Activated CD4-positive, alpha-beta T cell treated with anti-CD3 and anti-CD28 coated beads, Interleukin-2, amount 50 U/mL, for 16 hours (primary cell): ENCODE measurements around the gene OTOG.

ENCODE experiments used
- DNase-seq: peaks from one replicate; pipeline ENCODE4 v3.0.0-alpha.2; 2020

Gene OTOG

DNA sequence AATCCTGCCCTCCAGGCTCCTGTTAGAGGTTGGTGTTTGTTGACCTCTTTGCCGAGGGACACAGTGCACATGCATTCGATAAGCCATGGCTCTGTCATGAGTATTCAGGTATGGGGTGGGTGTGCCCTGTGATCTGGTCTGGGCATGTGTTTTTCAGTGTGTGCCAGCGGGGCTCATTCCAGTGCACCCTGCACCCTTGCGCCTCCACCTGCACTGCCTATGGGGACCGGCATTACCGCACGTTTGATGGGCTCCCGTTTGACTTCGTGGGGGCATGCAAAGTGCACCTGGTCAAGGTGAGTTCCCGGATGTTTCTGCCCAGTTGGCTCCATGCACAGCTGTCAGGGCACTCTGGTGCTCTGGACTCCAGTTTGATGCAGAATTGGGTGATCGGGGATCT is 44.2 kb downstream of the OTOG start:
- no peak for DNase-seq

DNA sequence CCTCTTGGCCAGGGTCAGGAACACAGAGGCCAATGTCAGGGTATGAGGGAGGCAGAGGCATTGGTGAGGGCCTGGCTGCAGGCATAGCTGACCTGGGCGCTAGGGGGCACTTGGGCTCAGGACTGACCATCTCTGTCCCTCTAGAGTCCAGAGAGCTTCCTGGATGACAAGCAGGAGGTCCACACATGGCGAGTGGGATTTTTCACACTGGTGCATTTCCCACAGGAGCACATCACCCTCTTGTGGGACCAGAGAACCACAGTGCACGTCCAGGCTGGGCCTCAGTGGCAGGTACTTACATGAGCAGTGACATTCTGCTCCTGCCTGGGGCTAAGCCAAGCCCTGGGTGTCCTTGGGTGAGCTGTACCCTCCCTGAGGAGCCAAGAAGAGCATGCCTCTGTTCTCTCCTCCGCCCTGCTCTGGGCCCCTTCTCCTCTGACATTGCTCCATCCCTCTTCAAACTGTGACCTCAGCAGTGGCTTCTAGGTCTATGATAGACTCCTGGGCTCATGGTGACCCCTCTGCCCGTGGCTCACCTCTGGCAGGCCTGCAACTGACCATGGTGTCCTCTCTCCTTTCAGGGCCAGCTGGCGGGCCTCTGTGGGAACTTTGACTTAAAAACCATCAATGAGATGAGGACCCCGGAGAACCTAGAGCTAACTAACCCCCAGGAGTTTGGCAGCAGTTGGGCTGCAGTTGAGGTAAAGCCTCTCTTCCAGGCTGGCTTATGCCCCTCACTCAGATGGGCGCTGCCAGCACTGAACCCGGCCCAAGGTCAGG is 46.6 kb downstream of the OTOG start:
- DNase-seq, result no peak

DNA sequence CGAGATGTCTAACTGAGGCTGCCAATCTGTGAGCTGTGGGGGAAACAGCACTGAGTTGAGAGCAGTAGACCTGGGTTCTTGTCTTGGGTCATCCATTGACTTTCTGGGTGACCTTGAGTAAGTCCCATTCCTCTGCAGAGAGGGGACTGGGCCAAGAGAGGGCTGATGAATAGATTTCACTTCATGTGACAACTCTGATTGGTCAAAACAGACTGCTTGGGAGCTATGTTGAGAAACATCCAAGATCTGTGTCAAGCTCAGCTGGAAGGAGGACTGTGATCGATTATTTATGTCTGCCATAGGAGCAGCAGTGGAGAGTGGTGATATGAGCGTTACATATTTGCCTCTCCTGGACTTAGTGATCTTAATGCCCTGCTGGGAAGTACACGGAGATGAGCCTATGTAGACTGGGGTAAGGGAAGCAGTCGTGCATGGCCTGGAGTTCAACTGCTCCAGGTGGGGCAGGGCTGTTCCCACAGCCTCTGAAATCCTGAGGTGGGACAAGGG is 47.7 kb downstream of the OTOG start:
- DNase-seq, result no peak

DNA sequence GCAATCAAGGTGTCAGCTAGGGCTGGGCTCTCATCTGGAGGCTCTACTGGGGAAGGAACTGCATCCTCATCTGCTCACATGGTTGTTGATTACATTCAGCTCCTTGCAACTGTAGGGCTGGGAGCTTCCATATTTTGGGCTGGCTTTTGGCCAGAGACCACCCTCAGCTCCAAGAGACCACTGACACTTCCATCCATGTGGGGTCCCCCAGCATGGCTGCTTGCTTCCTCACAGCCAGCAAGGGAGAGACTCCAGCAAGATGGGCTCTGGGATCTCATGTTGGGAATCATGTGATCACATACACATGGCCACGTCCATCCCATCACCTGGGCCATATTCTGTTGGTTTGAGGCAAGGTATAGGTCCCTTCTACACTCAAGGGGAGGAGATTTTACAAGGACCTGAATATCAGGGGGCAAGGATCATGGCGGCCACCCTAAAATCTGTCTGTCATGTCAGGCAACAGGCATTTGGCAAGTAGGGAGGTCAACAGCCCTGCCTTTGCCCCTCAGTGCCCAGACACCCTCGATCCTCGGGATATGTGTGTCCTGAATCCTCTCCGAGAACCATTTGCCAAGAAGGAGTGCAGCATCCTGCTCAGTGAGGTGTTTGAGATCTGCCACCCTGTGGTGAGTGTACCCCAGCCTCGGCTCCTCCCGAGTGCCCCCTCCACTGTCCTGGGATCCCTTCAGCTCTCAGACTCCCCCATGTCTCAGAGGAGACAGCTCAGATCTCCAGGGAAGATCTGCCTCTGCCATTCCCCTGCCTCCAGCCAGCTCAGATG is 48.7 kb downstream of the OTOG start:
- DNase-seq, result no peak

DNA sequence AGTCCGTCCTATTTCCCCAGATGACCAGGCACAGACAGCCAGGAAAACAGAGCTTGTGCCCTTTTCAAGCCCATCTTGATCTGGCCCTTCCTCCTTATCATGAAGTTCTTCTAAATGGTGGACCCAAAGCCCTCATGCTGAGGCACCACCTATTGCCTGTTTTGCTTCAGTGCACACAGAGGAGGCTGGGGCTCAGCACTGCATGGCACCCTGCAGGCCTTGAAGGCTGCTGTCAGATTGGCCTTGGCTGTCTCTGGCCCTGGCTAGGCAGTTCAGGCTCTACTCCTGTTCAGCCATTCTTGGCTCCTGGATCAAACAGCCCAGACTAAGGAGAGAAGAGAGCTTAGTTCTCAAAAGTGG is 49.2 kb downstream of the OTOG start:
- DNase-seq, result no peak

DNA sequence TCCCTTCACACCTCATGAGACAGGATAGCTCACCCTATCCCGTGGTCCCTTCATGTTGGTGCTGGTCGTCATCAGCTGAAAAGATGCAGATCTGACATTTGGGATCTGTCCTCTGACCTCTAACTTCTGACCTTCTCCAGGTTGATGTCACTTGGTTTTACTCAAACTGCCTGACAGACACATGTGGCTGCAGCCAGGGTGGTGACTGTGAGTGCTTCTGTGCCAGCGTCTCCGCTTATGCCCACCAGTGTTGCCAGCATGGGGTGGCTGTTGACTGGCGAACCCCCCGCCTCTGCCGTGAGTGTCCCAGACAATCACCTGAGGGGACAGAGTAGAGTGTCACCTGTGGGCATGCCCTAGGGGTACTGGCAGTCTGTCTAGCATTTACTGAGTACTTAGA is 49.7 kb downstream of the OTOG start:
- no peak for DNase-seq

DNA sequence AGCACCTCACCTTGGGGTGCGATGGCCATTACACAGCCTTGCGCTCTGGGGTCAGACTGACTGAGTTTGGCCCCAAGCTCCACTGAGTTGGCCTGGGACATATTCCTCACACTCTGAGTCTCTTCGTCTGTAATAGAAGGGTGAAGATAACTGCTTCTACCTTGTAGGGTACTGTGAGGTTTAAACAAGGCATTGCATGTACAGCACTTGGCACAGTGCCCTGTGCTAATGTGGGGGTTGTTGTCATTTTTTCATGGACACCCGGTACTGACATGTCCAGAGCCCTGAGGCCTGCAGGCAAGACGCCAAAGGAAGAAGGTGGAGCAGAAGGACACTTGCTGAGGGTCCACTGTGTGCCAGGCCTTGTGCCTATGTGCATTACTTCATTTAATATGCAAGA is 50.7 kb downstream of the OTOG start:
- no peak for DNase-seq

DNA sequence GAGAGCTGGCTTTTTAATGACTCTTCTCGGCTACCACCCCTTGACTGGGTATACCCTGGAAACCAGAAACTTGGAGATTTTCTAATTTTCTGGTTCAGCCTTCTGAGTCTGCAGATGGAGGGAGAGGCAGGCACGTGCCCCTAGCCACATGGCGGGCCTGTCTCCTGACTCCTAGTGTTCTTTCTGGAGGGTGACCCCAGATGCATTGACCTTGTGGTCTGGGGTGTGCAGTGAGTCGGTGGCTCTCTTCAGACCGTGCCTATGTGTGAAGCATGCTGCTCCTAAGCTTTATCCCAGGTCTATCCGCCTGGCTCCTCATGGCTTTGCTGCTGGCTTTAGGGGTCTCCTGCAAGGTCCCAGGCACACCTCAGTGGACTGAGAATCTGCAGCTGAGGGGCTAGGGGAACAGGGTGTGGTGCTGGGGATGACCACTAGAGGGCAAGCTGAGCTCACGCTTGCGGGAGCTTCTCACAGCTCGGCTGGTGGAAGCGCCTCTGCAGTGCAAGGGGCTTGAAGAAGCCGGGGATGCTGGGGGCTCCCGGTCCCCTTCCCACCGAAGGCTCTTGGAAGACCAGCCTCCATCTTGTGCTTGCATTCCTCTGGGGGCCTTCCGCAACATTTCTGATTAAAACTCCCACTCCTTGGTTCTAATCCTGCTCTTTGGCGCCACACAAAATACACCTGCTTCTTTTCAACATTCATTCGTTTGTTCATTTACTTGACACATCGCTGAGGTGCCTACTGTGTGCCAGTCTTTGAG is 51.8 kb downstream of the OTOG start:
- peak; percentile 68 for DNase-seq

DNA sequence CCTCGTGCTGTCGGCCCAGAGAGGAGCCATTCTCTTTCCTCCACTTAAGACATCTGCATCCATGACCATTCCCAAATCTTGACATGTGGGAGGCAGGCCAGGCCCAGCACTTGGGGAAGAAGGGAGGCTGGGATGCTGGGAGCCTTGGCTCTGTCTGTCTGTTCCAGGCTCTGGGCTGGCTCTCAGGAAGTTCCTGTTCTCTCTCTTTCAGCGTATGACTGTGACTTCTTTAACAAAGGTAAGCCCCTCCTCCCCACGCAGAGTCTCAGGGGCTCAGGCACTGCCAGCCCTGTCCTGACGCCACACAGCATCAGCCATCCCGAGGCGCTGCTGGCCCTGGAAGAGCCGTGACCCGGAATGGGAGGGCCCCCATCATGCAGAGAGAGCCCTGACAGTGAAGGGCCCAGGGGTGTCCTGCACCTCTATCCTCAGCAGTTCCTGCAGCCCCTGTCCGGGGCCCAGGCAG is 52.4 kb downstream of the OTOG start:
- DNase-seq, result no peak

DNA sequence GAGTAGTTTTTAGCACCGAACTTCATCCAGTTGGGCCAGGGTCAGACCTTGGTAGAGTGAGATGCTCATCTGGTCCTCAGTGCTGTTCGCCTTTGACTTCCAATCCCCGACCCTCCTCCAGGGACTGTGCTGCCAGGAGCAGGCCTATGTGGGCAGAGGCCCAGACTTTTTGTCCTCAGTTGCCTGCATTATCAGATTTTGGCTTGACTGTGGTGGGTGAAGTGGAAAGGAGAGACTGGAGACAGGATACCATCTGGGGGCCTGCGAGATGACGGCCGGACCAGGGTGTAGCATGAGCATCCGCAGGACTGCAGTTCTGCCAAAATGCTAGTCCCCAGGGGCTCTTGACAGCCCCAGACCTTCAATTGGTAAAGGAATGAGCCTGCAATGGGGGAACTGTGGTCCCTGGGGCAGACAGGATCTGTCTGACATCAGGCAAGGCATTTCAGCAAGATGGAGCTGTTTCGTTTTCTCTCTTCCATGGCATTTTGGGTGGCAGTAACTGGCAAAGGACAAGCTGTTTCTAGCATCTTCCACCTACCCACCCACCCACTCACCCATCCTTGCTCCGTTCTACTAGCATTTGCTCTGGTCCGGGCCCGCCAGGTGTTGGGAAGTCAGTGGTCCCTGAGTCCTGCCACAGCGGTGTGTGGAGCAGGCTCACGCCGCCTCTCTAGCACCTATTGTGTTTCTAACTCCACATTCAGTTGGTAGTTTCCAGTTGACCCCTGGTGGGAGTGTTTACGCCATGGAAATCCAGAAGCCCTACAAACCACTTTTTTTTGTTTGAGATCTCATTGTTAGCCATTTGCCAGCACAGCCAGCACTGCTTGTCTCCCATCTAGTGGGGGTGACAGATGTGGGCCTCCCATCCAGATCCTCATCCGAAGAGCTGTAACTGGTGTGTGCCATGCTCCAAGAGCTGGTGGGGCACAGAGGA is 53.5 kb downstream of the OTOG start:
- no peak for DNase-seq

DNA sequence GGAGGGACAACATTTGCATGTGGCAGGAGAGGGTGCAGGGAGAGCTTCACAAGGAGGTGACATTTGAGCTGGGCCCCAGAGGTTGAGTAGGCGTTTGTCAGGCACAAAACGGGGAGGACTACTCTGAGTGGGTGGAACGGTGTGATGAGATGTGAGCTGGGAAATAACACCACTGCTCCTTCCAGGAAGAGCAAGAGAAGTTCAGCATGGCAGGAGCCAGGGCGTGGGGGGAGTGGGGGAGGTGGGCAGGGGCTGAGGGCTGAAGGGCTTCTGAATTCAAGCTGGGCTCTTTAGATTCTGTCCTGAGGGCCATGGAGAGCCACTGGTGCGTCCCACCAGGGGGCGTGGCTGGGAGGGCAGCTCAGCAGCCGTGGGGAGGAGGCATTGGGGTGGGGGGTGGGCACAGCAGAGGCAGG is 54.2 kb downstream of the OTOG start:
- DNase-seq, result no peak

DNA sequence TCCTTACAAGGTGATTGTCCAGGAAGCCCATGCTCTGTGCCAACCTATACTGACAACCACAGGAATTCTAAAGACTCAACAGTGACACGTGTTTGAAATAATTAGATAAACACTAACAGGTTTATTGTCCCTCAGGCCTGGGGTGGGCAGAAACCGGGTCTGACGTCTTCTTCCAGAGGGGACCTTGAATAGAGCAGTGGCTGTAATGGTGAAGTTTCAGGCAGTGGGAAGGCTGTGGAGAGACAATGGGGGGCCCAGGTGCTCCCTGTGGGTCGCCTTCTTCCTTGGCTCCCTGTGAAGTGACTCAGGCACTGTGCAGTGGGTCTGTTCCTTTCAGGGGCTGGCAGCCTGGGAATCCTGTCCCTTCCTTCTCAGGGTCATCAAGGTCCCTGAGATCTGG is 54.6 kb downstream of the OTOG start:
- no peak for DNase-seq

DNA sequence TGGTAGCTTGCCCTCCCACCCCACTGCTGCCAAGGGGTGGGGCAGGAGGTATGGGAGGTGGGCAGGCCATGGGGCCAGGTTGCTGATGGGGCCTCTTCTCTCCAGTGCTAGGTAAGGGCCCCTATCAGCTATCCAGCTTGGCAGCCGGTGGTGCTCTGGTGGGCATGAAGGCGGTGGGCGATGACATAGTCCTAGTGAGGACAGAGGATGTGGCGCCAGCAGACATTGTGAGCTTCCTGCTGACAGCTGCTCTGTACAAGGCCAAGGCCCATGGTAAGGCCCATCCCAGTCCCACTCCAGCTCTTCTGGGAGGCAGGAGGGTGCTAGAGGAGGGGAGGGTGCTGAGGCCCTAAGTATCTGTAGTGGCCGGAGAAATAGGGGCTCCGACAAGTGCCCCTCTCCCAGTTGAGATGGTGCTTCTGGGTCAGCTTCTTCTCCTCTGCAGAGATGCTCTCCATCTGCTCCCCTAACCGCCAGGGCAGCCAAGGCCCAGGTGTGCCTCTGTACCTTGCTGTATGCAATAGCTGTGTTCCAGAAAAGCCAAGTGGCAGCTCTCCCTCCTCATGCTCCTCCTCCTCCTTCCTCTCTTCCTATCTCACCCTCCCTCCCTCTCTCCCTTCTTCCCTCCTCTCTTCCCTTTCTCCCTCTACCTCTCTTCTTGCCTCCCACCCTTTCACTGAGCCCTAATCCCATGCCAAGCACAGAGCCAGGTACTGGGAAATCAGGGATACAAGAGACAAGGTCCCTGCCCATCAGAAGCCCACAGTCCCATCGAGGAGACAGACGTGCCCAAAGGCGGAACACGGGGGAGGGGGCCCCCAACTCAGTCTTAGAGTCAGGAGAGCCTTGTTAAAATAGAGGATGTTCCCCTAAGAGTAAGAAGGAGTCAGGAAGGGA is 55.3 kb downstream of the OTOG start:
- no peak for DNase-seq

DNA sequence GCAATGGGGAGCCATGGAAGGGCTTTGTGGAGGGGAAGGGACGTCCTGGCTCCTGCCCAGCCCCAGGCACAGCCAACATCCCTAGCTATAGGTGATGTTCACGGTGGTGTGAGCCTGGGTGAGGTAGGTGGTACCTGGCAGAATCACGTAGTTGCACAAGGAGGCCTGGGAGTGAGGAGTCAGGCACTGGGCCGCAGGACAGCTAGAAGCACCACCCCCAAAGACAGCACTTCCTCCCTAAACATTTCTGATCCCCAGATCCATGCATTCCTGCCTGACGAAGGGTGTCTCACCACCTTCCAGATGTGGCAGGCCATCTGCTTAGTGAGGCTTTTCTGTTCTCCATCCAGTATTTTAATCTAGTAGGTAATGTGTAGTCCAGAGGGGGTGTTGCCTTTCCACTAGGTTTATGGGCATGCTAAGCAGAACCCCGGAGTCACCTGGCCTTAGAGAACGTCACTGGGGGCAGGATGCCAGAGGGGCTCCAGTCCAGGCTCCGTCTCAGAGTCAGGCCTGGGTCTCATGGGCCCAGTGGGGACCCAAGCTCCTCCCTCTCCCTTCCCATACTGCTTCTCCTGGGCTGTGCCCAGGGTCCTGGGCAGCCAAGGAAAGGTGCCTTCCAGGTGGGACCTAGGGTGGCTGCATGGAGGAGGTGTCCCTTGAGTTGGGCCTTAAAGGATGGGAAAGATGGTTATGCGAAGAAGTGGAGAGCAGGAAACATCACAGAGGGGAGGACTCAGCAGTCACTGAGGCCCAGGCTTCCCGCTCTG is 56.2 kb downstream of the OTOG start:
- DNase-seq, result no peak

DNA sequence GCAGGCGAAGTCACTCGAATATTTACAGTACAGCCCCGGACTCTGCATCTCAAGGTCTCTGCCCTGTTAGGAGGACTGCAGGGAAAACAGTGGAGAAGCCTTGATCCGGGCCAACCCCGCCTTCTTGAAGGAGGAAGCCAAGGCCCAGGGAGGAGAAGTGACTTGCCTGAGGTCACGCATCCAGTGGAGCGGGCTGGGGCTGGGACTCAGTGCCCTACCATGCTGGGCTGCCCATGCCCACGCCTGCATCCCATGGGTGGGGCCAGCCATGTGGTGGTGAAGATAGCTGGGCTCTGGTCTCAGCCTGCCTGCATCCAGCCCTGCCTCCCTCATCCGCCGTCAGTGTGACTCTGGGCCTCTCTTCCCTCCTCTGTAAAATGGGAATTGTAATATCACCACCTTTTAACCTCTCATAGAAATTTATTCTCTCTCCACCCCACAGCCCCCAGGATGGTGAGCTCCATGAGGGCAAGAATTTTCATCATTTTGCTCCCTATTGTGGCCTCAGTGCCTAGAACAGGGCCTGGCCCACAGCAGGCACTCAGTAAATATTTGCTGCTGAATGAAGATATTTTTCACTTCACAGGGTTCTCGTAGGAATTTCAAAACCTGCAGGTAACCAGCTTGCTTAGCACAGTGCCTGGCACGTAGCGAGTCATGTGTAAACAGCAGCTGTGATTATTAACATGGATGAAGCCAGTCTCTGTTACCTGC is 57.3 kb downstream of the OTOG start:
- no peak for DNase-seq

DNA sequence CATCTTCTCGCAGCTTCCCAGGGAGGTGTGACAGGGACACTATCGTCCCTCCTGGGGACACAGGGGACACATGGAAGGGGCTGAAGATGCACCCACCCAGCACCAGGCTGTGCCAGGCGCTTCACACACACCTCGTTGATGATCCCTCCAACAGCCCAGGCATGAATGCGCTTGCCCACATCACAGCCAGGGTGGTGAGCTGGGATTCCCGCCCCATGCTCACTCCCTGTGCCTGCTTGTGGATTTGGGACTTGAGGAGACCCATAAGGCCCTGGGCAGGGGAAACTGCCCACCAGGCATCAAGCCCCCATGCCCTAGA is 57.8 kb downstream of the OTOG start:
- no peak for DNase-seq

DNA sequence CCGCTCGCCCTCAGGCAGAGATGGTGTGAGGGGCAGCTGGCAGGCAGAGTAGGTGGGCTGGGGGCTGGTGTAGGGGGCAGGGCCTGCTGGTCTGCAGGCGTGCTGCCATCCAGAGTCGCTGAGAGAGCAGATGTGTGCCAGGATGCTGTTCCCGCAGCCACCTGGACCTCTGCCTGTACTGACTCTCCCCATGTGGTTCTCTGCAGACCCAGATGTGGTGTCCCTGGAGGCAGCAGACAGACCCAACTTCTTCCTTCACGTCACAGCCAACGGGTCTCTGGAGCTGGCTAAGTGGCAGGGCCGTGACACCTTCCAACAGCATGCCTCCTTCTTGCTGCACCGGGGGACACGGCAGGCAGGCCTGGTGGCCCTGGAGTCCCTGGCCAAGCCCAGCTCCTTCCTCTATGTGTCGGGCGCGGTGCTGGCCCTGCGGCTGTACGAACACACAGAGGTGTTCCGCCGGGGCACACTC is 58.6 kb downstream of the OTOG start:
- DNase-seq, result no peak

DNA sequence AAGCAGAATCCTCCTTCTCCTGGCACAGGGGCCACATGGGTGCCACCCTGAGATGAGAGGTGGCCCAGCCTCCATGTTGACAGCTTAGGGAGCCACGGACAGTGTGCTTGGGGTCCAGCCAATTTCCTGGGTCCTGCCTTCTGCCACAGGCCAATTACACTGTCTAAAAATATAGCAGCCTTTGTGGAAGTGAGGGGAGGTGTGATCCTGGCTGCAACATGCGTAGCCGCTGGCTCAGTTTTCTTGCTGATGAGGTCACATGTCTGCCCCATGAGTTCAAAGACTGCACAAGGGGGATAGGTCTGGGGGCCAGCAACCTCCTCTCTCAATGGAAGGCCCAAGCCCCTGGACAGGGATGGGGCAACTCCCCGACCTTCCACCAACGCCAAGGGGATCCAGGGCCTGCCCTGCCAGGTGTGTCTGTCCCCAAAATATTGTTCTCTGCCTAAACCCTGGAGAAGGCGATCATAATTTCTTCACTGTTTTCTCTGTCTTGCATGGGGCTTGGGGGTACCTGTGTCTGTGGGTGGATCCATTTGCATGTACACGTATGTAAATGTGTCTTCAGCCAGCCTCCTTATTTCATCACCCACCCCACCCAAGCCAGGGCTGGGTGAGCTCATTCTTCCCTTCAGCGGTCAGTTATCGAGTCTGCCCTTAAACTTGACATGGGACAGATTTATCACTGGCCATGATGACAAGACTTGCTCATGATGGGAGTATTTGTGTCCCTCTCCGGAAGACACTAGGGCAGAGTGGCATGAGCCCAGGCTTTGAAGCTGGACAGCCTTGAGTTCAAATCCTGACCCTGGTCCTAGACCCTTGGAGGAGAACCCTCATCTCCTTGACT is 59.4 kb downstream of the OTOG start:
- DNase-seq, result no peak

DNA sequence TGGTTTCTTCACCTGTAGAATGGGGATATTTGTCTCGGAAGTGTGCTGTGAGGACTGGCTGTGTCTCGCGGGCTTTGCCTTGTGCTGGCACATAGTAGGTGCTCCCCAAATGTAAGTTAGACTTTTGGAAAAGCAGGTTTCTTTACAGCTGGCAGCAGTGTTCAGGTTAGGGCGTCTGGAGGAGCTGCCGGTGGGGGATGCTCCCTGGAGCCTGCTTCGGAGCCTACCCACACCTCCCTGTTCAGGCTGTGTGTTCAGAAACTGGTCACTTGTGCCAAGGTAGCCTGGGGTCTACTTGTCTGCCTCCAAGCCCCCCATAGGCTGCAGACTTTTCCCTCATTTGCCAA is 60.0 kb downstream of the OTOG start:
- no peak for DNase-seq
